PC-9 (cell line): ENCODE results near the gene KIF6. TPM values are rescaled to one million over a fixed set of nuclear protein-coding genes. Genes with fewer than 3 reads are reported as not detected.

ENCODE experiments used
- BruUV-seq: library from RNA; stranded (reverse); fragments of 400-500 nt; replicated peaks from 2 replicates; lab custom pipeline; 2021; lab: Mats Ljungman, UMichigan
- CTCF ChIA-PET: fragments of 300-600 bp; sonication (Branson Sonifier 250); formaldehyde crosslinking; loops from one replicate; lab custom pipeline; 2022; ENCODE audit warnings: antibody characterized with exemption; lab: Charles Lee
- POLR2A ChIA-PET: fragments of 300-600 bp; sonication (Branson Sonifier 250); formaldehyde crosslinking; loops from one replicate; lab custom pipeline; 2022; ENCODE audit warnings: antibody characterized with exemption; ENCODE audit not compliant: unreplicated experiment; lab: Charles Lee
- DNase-seq, 2 experiments: peaks; one replicate each; pipeline versions ENCODE4 v3.0.0 to v3.0.0-alpha.2; 2015 to 2022; ENCODE audit warnings: mixed read lengths in 1 of 2
- H2AFZ ChIP-seq: fragments of 200-600 bp; sonication (generic); 2 replicates; pipeline ENCODE4 v1.8.1; 2017; ENCODE audit warnings: antibody characterized with exemption
- H3F3A ChIP-seq: fragments of 200-600 bp; sonication (generic); 2 replicates; pipeline ENCODE4 v1.8.1; 2017; ENCODE audit warnings: antibody characterized with exemption, mild to moderate bottlenecking, low read depth; ENCODE audit not compliant: insufficient read depth
- H3K27ac ChIP-seq: fragments of 200-600 bp; sonication (generic); 2 replicates; pipeline ENCODE4 v1.6.1; 2016; ENCODE audit warnings: mixed run types
- H3K27me3 ChIP-seq: fragments of 200-600 bp; sonication (generic); 2 replicates; pipeline ENCODE4 v1.6.1; 2016; ENCODE audit warnings: low read depth, mixed run types; ENCODE audit not compliant: insufficient read depth
- H3K36me3 ChIP-seq: fragments of 200-600 bp; sonication (generic); 2 replicates; pipeline ENCODE4 v1.6.1; 2016; ENCODE audit warnings: low read depth, mixed run types
- H3K4me1 ChIP-seq: fragments of 200-600 bp; sonication (generic); replicated peaks from 2 replicates; pipeline ENCODE4 v1.6.1; 2016; ENCODE audit warnings: mixed run types; ENCODE audit not compliant: insufficient read depth
- H3K4me2 ChIP-seq: fragments of 200-600 bp; sonication (generic); 2 replicates; pipeline ENCODE4 v1.6.1; 2017; ENCODE audit warnings: mixed run types
- H3K4me3 ChIP-seq: fragments of 200-600 bp; sonication (generic); 2 replicates; pipeline ENCODE4 v1.6.1; 2016; ENCODE audit warnings: mixed run types
- H3K79me2 ChIP-seq: fragments of 200-600 bp; sonication (generic); 2 replicates; pipeline ENCODE4 v1.6.1; 2017; ENCODE audit warnings: low read depth, mixed run types
- H3K9me2 ChIP-seq: fragments of 200-600 bp; sonication (generic); 2 replicates; pipeline ENCODE4 v1.8.1; 2017; ENCODE audit warnings: mild to moderate bottlenecking; ENCODE audit not compliant: insufficient read depth
- H3K9me3 ChIP-seq: fragments of 200-600 bp; sonication (generic); 2 replicates; pipeline ENCODE4 v1.8.1; 2016; ENCODE audit warnings: low read depth; ENCODE audit not compliant: insufficient read depth
- H4K20me1 ChIP-seq: fragments of 200-600 bp; sonication (generic); 2 replicates; pipeline ENCODE4 v1.8.1; 2017; ENCODE audit not compliant: insufficient read depth
- EZH2 ChIP-seq: fragments of 200-600 bp; sonication (generic); IDR thresholded peaks from 2 replicates; pipeline ENCODE4 v1.8.0; 2017; ENCODE audit warnings: antibody characterized with exemption, low read depth
- intact Hi-C: fragments of 100-400 bp; cut with micrococcal nuclease; formaldehyde crosslinking; loops from one replicate; pipeline ENCODE4 v1.10.0; 2022; ENCODE audit not compliant: unreplicated experiment
- total RNA-seq: library from RNA; stranded (reverse); gene quantifications from 2 replicates; pipeline ENCODE4 v1.2.3, GENCODE V29; 2021
- TF ChIP-seq, protein P1 (sequence below): fragments of 200-600 bp; sonication (generic); conservative IDR thresholded peaks from 2 replicates; pipeline ENCODE4 v1.6.1; 2017; ENCODE audit warnings: mixed run types, antibody characterized with exemption, mild to moderate bottlenecking, moderate library complexity

KIF6 gene
- total RNA-seq, 1 experiment from 2014 or later, result not detected

- no peak overlapping the region for H2AFZ ChIP-seq
- no peak overlapping the region for H3K27ac ChIP-seq
- H3K4me3 ChIP-seq, result no peak overlapping the region
- H3K36me3 ChIP-seq, result no peaks in the 10 kb centered on the region
- no peaks in the 10 kb centered on the region for H3F3A ChIP-seq
- ChIA-PET POLR2A (no interaction called here), CTCF (no interaction called here)
- peaks cover 41% of the 10 kb centered on the region for H3K27me3 ChIP-seq
- no peaks in the 10 kb centered on the region for H3K4me1 ChIP-seq
- no peak for DNase-seq
- no TSS peak for BruUV-seq
- H3K4me2 ChIP-seq, result no peak overlapping the region
- H4K20me1 ChIP-seq, result no peaks in the 10 kb centered on the region
- no peaks in the 10 kb centered on the region for H3K9me2 ChIP-seq
- H3K9me3 ChIP-seq, result no peaks in the 10 kb centered on the region
- TF ChIP-seq EZH2, result no peak
- TF ChIP-seq, protein P1, sequence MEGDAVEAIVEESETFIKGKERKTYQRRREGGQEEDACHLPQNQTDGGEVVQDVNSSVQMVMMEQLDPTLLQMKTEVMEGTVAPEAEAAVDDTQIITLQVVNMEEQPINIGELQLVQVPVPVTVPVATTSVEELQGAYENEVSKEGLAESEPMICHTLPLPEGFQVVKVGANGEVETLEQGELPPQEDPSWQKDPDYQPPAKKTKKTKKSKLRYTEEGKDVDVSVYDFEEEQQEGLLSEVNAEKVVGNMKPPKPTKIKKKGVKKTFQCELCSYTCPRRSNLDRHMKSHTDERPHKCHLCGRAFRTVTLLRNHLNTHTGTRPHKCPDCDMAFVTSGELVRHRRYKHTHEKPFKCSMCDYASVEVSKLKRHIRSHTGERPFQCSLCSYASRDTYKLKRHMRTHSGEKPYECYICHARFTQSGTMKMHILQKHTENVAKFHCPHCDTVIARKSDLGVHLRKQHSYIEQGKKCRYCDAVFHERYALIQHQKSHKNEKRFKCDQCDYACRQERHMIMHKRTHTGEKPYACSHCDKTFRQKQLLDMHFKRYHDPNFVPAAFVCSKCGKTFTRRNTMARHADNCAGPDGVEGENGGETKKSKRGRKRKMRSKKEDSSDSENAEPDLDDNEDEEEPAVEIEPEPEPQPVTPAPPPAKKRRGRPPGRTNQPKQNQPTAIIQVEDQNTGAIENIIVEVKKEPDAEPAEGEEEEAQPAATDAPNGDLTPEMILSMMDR, result no peak
- intact Hi-C loops, result no loop called here
- H3K79me2 ChIP-seq, result no peaks in the 10 kb centered on the region
Measured at GRCh38 chr6:39530201-39530759, 194.9 kb downstream of the KIF6 start.

GRCh38 chr6:39527792-39528564 lies 197.2 kb downstream of the KIF6 start:
- DNase-seq, result no peak
- Histone ChIP-seq H3K9me3 (no peaks in the 10 kb centered on the region), H3K27me3 (peaks cover 47% of the 10 kb centered on the region), H3K4me2 (no peak overlapping the region), H3F3A (no peaks in the 10 kb centered on the region), H3K4me1 (no peaks in the 10 kb centered on the region), H2AFZ (no peak overlapping the region), H3K79me2 (no peaks in the 10 kb centered on the region), H3K9me2 (no peaks in the 10 kb centered on the region), H3K36me3 (no peaks in the 10 kb centered on the region), H4K20me1 (no peaks in the 10 kb centered on the region), H3K4me3 (no peak overlapping the region), H3K27ac (no peak overlapping the region)
- BruUV-seq, result no TSS peak
- TF ChIP-seq EZH2, result no peak
- TF ChIP-seq, protein P1, result no peak
- CTCF ChIA-PET, result no interaction called here
- intact Hi-C loops, result no loop called here
- POLR2A ChIA-PET, result no interaction called here

DNA sequence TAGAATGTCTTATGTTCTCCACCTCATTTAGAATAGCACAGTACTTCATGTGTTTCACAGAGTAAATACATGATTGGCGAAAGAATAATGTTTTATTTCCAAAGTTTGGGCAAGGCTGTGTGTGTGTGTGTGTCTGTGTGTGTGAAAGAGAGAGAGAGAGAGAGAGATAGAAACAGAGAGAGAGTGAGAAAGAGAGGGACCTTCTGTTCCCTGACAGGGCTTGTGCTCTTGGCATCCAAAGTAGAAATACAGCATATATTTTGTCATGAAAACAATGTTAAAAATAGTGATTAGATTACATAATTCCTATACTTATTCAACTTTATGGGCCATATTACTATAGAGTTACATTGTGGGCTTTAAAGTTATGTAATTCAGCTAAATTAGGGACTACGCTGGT lies 201.2 kb downstream of the KIF6 start:
- H4K20me1 ChIP-seq, result no peaks in the 10 kb centered on the region
- no peak for DNase-seq
- ChIA-PET CTCF (no interaction called here), POLR2A (no interaction called here)
- H3K36me3 ChIP-seq, result no peaks in the 10 kb centered on the region
- H3K4me1 ChIP-seq, result no peaks in the 10 kb centered on the region
- intact Hi-C loops, result no loop called here
- H3K4me3 ChIP-seq, result no peak overlapping the region
- H3K79me2 ChIP-seq, result no peaks in the 10 kb centered on the region
- H3F3A ChIP-seq, result no peaks in the 10 kb centered on the region
- peaks cover 54% of the 10 kb centered on the region for H3K27me3 ChIP-seq
- no TSS peak for BruUV-seq
- TF ChIP-seq, protein P1, result no peak
- no peak for TF ChIP-seq EZH2
- no peaks in the 10 kb centered on the region for H3K9me3 ChIP-seq
- no peak overlapping the region for H3K27ac ChIP-seq
- H2AFZ ChIP-seq, result no peak overlapping the region
- H3K9me2 ChIP-seq, result no peaks in the 10 kb centered on the region
- H3K4me2 ChIP-seq, result no peak overlapping the region
